Inferior parietal cortex (tissue), 1 donor: ENCODE data around the gene CDK2AP2.
"Not testable (repeated sequence)": the region's sequence is repeated elsewhere in the genome, so short reads cannot be mapped to it uniquely, and the experiment has no call there.

Experiments
- DNase-seq: peaks from one replicate; pipeline ENCODE4 v3.0.0-alpha.2; 2016; ENCODE audit errors: extremely low spot score

CDK2AP2 gene

DNA sequence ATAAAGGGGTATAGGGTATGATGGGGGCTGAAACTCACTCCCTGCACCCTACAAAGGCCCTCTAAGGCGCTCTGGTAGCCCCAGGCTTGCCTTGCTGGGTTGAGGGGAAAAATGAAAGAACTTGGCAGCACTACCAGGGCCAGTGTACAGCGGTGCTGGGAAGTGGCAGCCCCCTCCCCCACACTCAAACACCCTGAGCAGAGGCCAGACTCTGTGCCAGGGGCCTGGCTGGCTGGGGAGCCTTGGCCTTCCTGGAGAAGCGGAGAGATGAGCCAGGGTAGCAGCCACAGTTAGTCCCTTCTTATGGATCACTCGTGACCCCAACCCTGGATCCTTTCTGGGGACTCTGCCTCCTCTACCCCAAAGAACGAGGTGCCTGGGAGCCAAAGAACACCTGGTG lies 41.6 kb downstream of the CDK2AP2 start:
- DNase-seq, result no peak

DNA sequence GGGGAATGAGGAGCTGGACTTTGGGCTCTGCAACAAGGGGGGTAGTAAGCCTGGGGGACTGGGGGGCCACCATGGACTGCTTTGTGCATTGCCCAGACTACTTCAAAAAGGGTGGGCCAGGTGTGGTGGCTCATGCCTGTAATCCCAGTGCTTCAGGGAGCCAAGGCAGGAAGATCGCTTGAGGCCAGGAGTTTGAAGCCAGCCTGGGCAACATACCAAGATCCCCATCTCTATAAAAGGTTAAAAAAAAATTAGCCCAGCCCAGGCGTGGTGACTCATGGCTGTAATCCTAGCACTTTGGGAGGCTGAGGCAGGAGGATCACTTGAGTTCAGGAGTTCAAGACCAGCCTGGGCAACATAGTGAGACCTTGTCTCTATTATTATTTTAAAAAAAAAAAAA lies 42.4 kb downstream of the CDK2AP2 start:
- not testable (repeated sequence) for DNase-seq

DNA sequence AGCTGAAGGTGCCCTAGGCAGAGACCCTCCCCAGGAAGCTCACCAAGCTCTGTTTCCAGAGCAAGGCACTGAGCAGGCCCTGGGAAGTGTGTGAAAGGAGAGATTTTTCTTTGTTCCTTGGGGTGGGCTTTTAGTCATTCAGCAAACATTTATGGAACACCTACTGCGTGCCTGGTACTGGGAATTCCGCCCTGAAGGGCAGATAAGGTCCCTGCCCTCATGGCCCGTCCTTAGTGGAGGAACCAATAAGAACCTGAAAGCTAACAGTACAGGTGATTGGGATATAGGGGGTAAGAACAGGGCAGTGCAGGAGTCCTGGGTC lies 42.8 kb downstream of the CDK2AP2 start:
- no peak for DNase-seq

DNA sequence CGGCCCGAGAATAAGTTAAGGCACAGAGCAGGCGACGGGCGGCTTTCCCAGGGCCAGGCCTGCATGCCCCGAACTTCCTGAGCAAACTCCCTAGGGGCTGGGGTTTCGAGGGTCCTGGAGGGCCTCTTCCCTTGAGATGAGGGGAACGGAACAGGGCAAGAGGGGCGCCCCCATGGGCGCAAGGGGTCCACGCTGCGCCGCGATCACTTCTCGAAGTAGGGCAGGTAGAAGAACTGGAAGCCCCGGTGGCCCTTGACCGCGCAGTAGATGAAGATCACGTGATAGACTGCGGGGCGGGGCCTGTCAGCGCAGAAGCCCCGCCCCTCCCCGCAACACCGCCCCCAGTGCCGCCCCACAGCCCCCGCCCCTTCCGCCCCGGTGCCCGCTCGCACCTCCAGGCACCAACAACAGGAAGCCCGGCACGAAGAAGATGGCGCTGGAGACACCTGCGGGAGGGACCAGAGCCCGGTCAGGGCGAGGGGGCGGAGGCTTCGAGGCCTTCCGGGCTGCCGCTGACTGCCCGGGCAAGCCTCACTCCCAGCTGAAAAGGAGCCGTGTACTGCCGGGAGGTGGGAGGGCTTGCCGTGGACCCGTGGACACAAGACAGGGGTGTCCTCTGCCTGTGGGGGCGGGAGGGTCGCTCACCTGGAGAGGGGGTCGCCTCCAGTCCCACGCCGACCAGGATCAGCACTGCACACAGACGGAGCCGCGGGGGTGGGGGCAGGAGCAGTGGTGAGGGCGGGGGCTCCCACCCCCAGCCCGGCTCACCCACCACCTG lies 43.4 kb downstream of the CDK2AP2 start:
- DNase-seq, result peak; percentile 40

DNA sequence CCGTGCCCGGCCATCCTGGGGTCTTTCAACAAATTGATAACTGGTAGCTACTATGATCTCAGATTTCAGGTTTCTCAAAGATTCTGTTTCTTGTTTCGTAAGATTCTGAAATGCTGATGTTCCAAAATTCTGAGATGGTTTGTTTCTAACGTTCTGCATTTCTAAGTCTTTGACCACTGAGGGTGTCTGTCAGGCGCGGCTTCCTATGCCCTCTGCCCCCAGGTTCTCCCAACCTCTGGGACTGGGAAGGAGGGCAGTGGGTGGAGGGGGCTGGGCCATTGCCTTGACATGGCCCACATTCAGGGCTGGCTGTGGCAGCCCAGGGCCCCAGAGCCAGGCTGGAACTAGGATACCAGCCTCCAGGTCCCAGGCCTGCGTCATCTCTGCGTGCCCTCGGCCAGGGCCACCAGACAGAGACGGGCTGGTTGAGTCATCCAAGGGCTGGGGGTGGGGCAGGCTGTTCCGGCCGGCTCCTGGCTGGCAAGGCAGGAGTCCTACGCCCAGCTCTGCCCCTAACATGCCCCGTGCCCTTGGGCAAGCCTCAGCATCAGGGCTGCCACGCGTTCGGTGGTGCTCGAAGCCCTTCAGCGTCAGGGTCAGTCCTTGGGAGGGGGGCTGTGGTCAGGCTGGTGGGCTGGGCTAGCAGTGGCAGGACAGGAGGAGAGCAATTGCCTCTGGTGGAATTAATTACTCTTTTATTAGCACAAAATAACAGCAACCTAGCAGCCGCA lies 44.1 kb downstream of the CDK2AP2 start:
- DNase-seq, result no peak

DNA sequence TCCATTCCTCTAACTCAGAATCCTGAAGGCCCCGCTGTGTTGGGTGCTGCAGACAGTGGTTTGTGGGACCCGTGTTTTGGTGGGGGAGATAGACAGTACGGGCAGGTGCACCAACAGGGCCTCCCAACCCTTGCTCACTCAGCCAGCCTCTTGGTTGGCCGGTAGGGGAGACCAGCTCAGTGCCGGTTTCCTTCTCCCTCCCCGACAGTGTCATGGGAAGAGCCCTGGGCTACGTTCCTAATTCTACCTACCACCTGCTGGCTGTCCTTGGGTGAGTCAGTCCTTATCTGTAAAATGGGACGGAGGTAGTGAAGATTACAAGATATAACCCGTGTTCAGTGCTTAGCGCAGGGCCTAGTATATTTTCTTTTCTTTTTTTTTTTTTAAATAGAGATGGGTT lies 44.8 kb downstream of the CDK2AP2 start:
- DNase-seq, result no peak

DNA sequence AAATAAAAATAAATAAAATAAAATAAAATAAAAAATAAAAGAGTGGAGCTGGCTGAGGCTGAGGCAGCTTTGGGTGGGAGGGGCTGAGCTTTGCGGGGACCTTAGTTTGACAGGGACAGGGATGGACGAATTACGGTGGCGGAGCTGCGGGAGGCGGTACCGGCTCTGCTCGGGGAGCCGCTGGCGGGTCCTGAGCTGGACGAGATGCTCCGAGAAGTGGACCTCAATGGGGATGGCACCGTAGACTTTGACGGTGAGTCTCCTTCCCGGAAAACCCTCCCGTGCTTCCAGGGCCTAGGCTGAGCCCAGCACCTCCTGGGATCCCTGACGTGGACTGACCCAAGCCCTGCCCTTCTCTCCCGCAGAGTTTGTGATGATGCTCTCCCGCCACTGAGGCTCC lies 49.7 kb downstream of the CDK2AP2 start:
- no peak for DNase-seq

DNA sequence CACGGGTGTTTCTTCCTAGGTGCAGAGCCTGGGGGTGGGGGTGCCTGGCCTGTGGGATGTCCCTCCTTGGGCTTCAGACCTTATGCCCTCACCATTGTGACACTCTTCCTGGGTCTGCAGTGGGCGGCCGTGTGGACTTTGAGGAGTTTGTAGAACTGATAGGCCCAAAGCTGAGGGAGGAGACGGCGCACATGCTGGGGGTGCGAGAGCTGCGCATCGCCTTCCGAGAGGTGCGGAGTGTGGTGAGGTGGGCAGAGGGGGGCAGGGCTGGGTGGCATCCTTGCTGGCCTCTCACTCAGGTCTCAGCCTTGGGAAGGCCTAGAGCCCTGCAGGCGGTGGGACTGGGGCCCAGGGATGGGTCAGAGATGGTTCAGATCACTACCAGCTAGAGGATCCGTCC lies 50.5 kb downstream of the CDK2AP2 start:
- no peak for DNase-seq
